Natural killer cell treated with Interleukin-12 subunit alpha and Interleukin-12 subunit beta and Interleukin-15 and Interleukin-18, amount 100 ng/mL, for 72 hours (primary cell): ENCODE data around the gene SFSWAP. TPM values are rescaled to one million over a fixed set of nuclear protein-coding genes. Genes with fewer than 3 reads are reported as not detected.

Experiments used
- ATAC-seq, 2 donors: fragments of 150-1000 bp; cut with Tn5 transposase in 1 of 2; sonication (Bioruptor Pico), chemical (Tn5 transposase) in 1 of 2; 2 replicates each; pipeline ENCODE4 v1.10.0; 2021
- DNase-seq: peaks from one replicate; pipeline ENCODE4 v3.0.0; 2022; ENCODE audit warnings: low spot score
- H3K27ac Mint-ChIP-seq, 2 donors: 1 replicate in 1 of 2; 2 replicates in 1 of 2; pipeline ENCODE4 v1.8.0; 2022; ENCODE audit warnings: mixed read lengths in 2 of 2, mild to moderate bottlenecking in 1 of 2, moderate library complexity in 1 of 2
- H3K27me3 Mint-ChIP-seq, 2 donors: 1 replicate in 1 of 2; 2 replicates in 1 of 2; pipeline ENCODE4 v1.8.0; 2022; ENCODE audit warnings: mixed read lengths in 2 of 2
- H3K36me3 Mint-ChIP-seq: one replicate; pipeline ENCODE4 v1.8.0; 2022; ENCODE audit warnings: mixed read lengths
- H3K4me1 Mint-ChIP-seq, 2 donors: 1 replicate in 1 of 2; 2 replicates in 1 of 2; pipeline ENCODE4 v1.8.0; 2022; ENCODE audit warnings: low read depth in 2 of 2, mixed read lengths in 2 of 2, mild to moderate bottlenecking in 1 of 2
- H3K4me3 Mint-ChIP-seq: one replicate; pipeline ENCODE4 v1.8.0; 2022; ENCODE audit warnings: mixed read lengths
- H3K9me3 Mint-ChIP-seq: 2 replicates; pipeline ENCODE4 v1.8.0; 2022; ENCODE audit warnings: mixed read lengths
- total RNA-seq, 2 donors: library from RNA; stranded (reverse); gene quantifications; one replicate each; pipeline ENCODE4 v1.2.3, GENCODE V29; 2022

Gene SFSWAP
- total RNA-seq, 2 donors from 2014 or later = 64.9 to 91.6 TPM

DNA sequence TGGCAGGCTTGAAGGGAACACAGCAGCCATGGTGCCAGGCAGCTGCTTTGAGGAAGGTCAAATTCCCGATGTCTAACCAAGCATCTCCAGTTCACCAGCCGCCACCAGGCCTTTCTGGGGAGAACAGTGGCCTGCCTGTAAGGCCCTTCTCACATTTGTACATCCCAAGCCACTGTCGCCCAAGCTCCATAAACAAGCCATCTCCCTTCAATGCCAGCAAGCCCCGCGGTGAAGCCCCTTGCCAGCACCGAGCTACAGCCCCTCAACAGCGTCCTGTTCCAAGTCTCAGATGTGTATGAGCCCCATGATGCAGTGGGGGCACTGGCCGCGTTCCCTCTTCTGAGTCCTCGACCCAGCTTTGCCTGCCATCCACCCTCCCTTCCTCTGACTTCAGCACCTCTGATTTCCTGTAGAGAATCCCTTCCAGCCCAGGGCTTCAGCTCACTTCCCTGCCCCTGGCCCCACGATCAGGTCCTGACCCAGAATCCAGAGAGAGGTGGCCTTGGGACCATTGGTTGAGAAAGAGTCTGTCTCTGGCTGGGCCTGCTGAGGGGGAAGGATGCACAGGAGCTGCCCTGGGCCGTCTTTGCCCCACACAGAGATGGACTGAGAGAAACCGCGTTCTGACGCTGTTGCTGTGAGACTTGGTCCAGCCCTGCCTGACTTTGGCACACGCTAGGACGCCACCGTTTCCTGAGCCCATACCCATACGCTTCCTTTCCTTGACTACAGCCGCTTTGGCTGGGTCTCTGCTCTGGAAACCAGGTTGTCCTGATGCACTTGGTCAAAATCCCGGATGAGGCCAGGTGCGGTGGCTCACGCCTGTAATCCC, 115.4 kb downstream of the SFSWAP start:
- Mint-ChIP-seq H3K4me1 (peaks cover 0 to 7% of the 10 kb centered on the region in 2 donors), H3K27ac (no peak overlapping the region), H3K27me3 (peaks cover 18 to 22% of the 10 kb centered on the region in 2 donors), H3K36me3 (no peaks in the 10 kb centered on the region), H3K4me3 (no peak overlapping the region), H3K9me3 (no peaks in the 10 kb centered on the region)
- no peak for ATAC-seq
- no peak for DNase-seq

DNA sequence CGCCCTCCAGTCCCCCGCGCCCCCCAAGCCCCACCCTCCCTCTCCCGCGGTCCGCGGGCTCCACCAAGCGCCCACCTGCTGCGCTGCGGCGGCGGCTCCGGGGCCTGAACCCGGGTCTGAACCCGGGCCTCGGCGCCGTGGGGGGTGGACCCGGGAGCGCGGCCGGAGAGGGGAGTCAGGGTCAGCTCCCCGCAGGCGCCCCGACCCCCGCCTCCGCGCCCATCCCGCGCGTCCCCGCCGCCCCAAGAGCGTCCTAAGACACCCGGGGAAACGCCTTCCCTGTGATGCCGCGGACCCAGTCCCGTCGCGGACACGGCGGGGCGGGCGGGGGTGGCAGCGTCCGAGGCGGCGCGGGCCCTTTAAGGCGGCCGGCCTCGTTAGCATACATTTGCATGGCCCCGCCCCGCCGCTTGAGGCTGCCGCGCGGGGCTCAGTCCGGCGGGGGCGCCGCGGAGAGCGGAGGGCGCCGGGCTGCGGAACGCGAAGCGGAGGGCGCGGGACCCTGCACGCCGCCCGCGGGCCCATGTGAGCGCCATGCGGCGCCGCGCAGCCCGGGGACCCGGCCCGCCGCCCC, 117.2 kb downstream of the SFSWAP start, which contains the start of gene MMP17:
Gene MMP17 (plus strand): TSS at position 433 of the 574 bp plus-strand sequence. CDS start 102 bp downstream, at position 535.
- Mint-ChIP-seq H3K4me3 (peak within 1 kb of the TSS; percentile 58), H3K9me3 (no peaks in the 10 kb centered on the region), H3K4me1 (peaks cover 0 to 7% of the 10 kb centered on the region in 2 donors), H3K36me3 (no peaks in the 10 kb centered on the region), H3K27ac (no peak within 1 kb of the TSS), H3K27me3 (peaks cover 18 to 23% of the 10 kb centered on the region in 2 donors)
- ATAC-seq = peak; percentile 70 to 82
- DNase-seq = no peak

DNA sequence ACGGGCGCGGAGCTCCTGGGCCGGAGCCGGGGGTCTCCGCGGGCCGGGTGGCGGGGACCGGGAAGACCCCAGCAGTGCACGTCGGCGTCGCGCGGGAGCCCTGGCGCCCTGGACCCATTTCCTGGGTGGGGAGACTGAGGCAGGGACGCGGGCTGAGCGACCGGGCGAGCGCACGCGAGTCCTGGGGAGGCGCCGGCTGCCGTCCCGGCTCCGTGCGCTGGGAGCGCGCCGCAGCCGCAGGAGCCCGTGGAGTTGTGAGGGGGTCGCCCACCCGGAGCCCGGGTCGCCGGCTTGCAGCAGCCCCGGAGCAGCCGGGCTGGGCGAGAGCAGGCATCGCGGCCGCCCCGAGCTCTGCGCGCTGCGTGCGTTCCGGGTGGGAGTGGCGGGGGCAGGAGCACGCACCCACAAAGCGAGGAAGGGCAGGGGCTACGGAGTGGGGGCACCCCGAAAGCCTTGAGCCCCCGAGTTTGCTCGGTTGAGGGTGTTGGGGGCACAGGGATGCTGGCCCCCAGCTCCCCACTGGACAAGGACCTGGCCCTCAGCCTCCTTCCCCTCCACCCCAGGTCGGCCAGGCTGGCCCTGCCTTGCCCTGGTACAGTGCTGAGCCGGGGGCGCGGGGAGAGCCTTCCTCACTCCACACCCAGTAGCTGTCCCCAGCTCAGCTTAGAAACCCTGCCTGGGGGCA, 117.9 kb downstream of the SFSWAP start:
- H3K27ac Mint-ChIP-seq = no peak overlapping the region
- ATAC-seq (no peak), DNase-seq (no peak)
- H3K9me3 Mint-ChIP-seq = no peaks in the 10 kb centered on the region
- H3K36me3 Mint-ChIP-seq = no peaks in the 10 kb centered on the region
- peaks cover 0 to 7% of the 10 kb centered on the region in 2 donors for H3K4me1 Mint-ChIP-seq
- H3K27me3 Mint-ChIP-seq = peaks cover 18 to 26% of the 10 kb centered on the region in 2 donors
- peak overlapping the region; percentile 58 for H3K4me3 Mint-ChIP-seq

DNA sequence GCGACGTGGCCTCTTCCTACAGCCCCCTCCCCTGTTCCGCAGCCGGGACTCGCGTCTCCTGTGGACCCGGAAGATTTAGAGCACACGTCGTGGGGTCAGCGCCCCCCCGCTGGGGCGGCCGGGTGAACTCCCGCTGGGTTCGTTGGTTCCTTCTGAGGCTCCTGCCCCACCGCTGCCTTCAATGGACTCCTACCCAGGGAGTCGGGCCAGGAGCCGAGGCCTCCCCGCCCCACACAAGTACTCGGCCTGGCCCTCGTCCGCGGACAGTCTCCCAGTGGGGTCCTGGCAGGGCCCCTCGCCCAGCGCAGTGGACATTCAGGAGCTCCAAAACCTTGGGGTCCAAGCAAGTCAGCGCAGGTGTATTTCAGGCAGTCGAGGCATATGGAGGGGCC, 118.5 kb downstream of the SFSWAP start:
- no peaks in the 10 kb centered on the region for H3K36me3 Mint-ChIP-seq
- H3K27ac Mint-ChIP-seq = no peak overlapping the region
- H3K9me3 Mint-ChIP-seq = no peaks in the 10 kb centered on the region
- peaks cover 0 to 7% of the 10 kb centered on the region in 2 donors for H3K4me1 Mint-ChIP-seq
- H3K4me3 Mint-ChIP-seq = peak overlapping the region; percentile 58
- no peak for DNase-seq
- no peak for ATAC-seq
- peaks cover 18 to 26% of the 10 kb centered on the region in 2 donors for H3K27me3 Mint-ChIP-seq

DNA sequence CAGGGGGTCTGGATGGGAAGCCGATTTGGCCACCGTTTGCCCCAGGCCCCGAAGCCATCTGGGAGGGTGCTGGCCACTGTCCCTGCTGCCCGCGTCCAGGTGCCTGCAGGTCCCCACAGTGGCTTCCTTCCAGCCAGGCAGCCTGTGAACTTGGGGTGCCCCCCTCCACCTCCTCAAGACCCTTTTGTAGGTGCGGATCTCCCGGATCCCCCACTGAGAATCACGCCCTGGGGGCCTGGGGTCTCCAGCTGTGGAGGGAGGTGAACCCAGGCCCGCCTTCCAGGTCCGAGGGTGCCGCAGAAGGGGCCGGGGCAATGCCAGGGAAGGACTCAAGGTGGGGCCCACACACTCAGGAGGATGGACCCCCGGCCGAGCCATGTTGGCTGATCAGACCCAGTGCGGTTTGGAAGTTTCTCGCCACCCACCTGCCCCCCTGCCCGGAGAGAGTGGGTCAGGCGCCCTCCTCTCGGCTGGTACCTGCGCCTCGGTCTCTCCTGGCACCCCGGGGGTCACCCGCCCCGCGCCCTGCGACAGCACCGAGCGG, 119.0 kb downstream of the SFSWAP start:
- no peaks in the 10 kb centered on the region for H3K9me3 Mint-ChIP-seq
- H3K27me3 Mint-ChIP-seq = peaks cover 18 to 26% of the 10 kb centered on the region in 2 donors
- ATAC-seq = no peak
- no peaks in the 10 kb centered on the region for H3K36me3 Mint-ChIP-seq
- H3K27ac Mint-ChIP-seq = no peak overlapping the region
- H3K4me1 Mint-ChIP-seq = peaks cover 0 to 7% of the 10 kb centered on the region in 2 donors
- DNase-seq = no peak
- no peak overlapping the region for H3K4me3 Mint-ChIP-seq

DNA sequence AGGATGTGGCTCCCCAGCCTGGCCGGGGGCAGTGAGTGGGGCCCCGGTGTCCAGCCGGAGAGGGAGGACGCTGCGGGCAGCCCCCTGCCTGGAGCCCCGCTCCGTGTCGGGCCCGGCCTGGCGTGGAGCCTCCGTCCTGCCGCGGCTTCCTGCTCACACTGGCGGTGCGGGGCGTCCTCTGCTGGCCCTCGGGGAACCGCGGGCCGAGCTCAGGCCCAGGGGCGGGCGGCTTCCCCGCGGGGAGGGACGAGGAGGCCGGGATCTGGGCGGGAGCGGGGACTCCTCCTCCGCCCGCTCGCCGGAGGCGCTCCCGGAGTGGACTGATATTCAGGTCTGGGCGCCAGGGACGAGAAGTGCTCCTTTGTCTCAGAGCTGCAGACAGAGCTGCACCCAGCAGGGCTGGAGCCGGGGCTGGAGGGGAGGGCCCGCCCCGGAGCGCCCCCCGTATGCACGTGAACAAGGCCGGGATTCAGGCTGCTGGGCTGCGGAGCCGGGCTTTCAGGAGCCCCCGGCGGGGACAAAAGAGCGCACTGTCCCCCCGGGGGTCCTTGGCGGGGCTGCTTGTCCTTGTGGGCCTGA, 119.5 kb downstream of the SFSWAP start:
- Mint-ChIP-seq H3K9me3 (no peaks in the 10 kb centered on the region), H3K36me3 (no peaks in the 10 kb centered on the region), H3K27me3 (peaks cover 16 to 24% of the 10 kb centered on the region in 2 donors), H3K4me1 (peaks cover 0 to 7% of the 10 kb centered on the region in 2 donors), H3K4me3 (peak overlapping the region; percentile 52), H3K27ac (no peak overlapping the region)
- ATAC-seq = peak; percentile 45 to 69
- DNase-seq = no peak

DNA sequence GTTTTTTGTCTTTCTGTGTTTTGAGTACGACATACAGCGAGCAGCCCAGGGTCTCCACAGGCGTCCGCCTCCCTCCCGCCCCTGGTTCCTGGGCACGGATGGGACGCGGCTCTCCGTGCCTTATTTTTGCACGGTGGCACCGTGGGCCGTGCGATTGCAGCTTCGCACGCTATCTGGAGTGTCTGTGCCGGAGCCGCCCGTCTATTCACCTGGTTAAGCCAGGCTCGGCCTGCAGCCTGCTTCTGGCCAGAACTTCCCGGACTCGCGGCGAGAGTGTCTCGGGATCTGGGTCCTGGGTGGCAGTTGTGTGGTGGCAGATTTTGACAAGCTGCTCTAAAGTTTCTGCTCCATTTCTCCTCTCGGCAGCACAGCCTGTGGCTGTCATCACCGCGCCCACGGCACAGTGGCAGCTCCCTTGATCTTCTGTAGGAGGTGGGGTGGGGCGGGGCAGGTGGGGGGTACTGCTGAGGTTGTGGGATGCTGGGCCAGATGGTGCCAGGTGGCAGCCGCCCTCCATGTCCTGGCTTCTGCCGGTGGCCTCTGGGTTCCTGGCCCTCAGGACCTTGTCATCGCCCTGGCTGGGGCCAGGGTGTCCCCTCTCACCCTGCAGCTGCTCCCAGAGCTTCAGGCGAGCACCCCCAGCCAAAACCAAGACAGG, 120.2 kb downstream of the SFSWAP start:
- Mint-ChIP-seq H3K27me3 (peaks cover 10 to 20% of the 10 kb centered on the region in 2 donors), H3K4me3 (peak overlapping the region; percentile 52), H3K27ac (no peak overlapping the region), H3K36me3 (no peaks in the 10 kb centered on the region), H3K9me3 (no peaks in the 10 kb centered on the region), H3K4me1 (peaks cover 0 to 4% of the 10 kb centered on the region in 2 donors)
- no peak for ATAC-seq
- no peak for DNase-seq

DNA sequence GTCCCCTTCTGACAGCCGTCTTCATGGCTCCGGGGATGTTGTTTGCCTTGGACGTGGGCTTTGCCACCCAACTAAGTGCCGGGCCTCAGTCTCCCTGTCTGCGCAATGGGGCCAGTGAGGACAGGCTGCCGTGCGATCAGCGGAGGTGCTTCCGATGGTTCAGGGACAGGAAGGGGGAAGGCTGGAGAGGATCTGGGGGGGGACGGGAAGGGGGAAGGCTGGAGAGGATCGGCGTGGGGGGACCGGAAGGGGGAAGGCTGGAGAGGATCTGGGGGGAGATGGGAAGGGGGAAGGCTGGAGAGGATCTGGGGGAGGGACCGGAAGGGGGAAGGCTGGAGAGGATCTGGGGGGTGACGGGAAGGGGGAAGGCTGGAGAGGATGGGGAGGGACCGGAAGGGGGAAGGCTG, 120.7 kb downstream of the SFSWAP start:
- H3K4me1 Mint-ChIP-seq = peaks cover 0 to 4% of the 10 kb centered on the region in 2 donors
- ATAC-seq (no peak), DNase-seq (no peak)
- peaks cover 4 to 15% of the 10 kb centered on the region in 2 donors for H3K27me3 Mint-ChIP-seq
- H3K36me3 Mint-ChIP-seq = no peaks in the 10 kb centered on the region
- H3K4me3 Mint-ChIP-seq = no peak overlapping the region
- no peak overlapping the region for H3K27ac Mint-ChIP-seq
- H3K9me3 Mint-ChIP-seq = no peaks in the 10 kb centered on the region

DNA sequence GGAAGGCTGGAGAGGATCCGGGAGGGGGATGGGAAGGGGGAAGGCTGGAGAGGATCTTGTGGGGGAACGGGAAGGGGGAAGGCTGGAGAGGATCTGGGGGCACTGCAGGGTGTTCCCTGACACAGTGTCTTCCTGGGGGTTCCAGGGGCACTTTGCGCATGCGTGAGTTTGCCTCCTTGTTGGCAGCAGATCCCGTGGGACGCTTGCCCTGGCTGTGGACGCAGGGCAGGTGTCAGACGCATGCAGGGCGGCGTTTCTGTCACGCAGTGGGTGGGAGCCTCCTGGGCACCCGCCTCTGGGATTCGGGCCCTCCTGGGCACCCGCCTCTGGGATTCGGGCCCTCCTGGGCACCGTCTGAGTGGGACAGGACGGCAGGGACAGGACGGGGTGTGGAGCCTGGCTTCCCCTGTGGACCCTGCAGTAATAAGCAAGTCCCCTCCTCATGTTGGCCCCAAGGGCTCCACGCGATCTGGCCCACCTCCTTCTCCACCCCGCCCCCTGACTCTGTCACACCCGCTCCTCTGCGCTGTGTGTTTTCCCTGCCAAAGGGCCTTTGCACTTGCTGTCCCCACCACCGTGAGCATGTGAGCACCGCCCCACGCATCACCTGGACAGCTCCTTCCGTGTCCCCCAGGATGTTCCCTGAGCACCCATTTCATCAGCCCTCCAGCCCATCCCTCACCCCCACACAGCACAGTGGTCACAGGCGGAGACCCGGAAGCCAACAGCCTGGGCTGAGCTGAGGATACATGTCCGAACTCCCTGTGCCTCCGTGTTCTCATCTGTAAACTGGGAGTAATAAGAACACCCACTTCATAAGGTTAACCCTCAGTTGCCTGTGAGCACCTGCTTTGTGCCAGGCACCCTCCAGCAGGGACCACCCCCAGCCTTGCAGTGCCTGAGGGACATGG, 121.7 kb downstream of the SFSWAP start:
- DNase-seq (no peak), ATAC-seq (no peak)
- H3K4me1 Mint-ChIP-seq = peaks cover 0 to 4% of the 10 kb centered on the region in 2 donors
- H3K36me3 Mint-ChIP-seq = no peaks in the 10 kb centered on the region
- peaks cover 0 to 11% of the 10 kb centered on the region in 2 donors for H3K27me3 Mint-ChIP-seq
- no peaks in the 10 kb centered on the region for H3K9me3 Mint-ChIP-seq
- H3K27ac Mint-ChIP-seq = no peak overlapping the region
- H3K4me3 Mint-ChIP-seq = no peak overlapping the region

DNA sequence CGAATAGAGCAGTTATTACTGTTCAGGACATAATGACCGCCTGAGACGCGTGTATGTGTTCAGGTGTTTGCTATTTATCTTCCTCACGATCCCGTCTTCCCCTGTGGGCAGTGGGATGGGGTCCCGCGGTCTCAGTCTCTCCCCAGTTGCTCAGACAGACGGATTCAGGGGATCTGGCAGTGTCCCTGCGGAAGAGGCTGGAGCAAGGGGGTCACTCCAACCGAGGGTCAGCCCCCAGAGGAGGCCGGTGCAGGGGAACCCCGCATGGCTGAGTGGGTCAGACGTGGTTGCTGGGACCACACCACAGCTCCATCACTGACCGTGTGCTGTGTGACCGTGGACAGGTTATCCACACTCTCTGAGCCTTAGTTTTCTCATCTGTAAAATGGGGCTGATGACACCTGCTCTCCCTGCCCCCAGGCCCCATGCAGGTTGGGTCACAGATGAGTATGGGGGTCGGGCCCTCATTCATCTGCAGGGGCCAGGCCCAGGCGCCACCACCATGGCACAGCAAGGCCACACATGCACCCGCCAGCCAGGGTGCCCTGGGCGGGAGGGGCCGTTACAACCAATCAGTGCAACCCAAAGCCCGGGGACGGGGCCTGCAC, 122.5 kb downstream of the SFSWAP start:
- peaks cover 0 to 11% of the 10 kb centered on the region in 2 donors for H3K27me3 Mint-ChIP-seq

DNA sequence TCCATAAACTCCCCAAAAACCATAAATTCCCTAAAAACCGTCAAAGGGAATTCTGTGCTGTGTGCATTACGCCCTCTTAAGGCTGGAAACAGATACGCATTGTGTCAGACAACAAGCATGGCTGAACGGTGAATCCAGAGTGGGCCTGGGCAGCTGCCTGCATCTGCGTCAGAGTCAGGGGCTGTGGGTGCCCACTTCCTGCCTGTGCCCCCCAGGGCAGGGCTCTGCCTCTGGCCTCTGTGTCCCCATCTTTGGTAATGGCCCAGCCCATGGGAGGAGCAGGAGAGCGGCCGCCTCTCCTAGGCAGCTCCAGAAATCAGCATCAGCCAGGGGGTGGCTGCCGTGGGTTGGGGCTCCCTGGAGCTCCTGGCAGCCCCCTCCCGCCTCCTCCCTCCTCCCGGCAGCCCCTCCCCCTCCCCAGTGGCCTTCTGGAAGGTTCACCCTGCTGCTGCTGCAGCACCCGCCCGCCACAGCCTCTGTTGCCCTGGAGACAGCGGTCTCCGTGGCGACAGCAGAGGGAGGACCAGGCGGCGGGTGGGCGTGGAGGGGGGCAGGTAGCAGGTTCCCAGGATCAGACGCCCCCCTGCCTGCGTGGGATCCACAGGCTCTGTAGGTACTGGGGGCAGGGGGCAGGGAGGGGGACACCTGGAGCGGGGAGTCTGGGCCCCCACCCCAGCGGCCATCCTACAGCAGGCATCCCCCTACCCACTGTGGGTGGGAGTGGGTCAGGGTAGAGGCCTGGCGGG, 123.2 kb downstream of the SFSWAP start:
- DNase-seq = no peak
- no peaks in the 10 kb centered on the region for H3K36me3 Mint-ChIP-seq
- H3K4me1 Mint-ChIP-seq = peaks cover 0 to 4% of the 10 kb centered on the region in 2 donors
- no peak for ATAC-seq
- no peaks in the 10 kb centered on the region for H3K9me3 Mint-ChIP-seq
- H3K27ac Mint-ChIP-seq = no peak overlapping the region
- H3K4me3 Mint-ChIP-seq = no peak overlapping the region
- peaks cover 0 to 11% of the 10 kb centered on the region in 2 donors for H3K27me3 Mint-ChIP-seq

More for the DNA sequence above, 122.5 kb downstream of the SFSWAP start:
- no peak for DNase-seq
- H3K27ac Mint-ChIP-seq = no peak overlapping the region
- H3K4me1 Mint-ChIP-seq = peaks cover 0 to 4% of the 10 kb centered on the region in 2 donors
- no peak for ATAC-seq
- no peak overlapping the region for H3K4me3 Mint-ChIP-seq
- no peaks in the 10 kb centered on the region for H3K9me3 Mint-ChIP-seq
- H3K36me3 Mint-ChIP-seq = no peaks in the 10 kb centered on the region
